K562 (cell line): ENCODE measurements around the gene TECPR1. TPM values are rescaled to one million over a fixed set of nuclear protein-coding genes. Genes with fewer than 3 reads are reported as not detected.

Experiments
- ATAC-seq: fragments of 200-7000 bp; cut with Tn5 transposase; 3 replicates; pipeline ENCODE4 v1.9.1; 2020; ENCODE audit warnings: moderate library complexity
- BruUV-seq: library from RNA; stranded (reverse); fragments of 400-500 nt; replicated peaks from 2 replicates; lab custom pipeline; 2021; lab: Mats Ljungman, UMichigan
- CTCF ChIA-PET: fragments of 300-600 bp; formaldehyde crosslinking; extraction: SDS; loops from one replicate; lab custom pipeline; 2021; ENCODE audit warnings: low intra/inter-chr PET ratio; lab: Yijun Ruan, JAX
- POLR2A ChIA-PET: fragments of 300-600, 350-650 bp; sonication (Branson Sonifier 250); formaldehyde crosslinking; extraction: SDS; loops from one replicate; lab custom pipeline; 2021; ENCODE audit warnings: antibody characterized with exemption, inconsistent platforms; lab: Yijun Ruan, JAX
- DNase-seq, 4 experiments: peaks; one replicate each; pipeline versions ENCODE4 v3.0.0 to v3.0.0-alpha.2; 2011 to 2018; ENCODE audit warnings: low spot score in 3 of 4, mixed read lengths in 3 of 4; ENCODE audit errors: extremely low read depth in 1 of 4
- FAIRE-seq: peaks from 2 replicates; lab custom pipeline; 2011; peaks lifted over from hg19 to GRCh38; lab: Jason Lieb, UNC
- H2AFZ ChIP-seq: 2 replicates; pipeline ENCODE4 v1.6.0; 2011; ENCODE audit warnings: low read depth, low read length, control low read depth, inconsistent platforms
- H3K27ac ChIP-seq: fragments of 200-600 bp; 3 replicates; pipeline ENCODE4 v1.8.0; 2011; ENCODE audit warnings: low read depth, mild to moderate bottlenecking, control low read depth, inconsistent platforms, low read length, moderate library complexity, mixed read lengths; ENCODE audit errors: extremely low read depth
- H3K27me3 ChIP-seq, 2 experiments: fragments of 300-600 bp in 1 of 2; 2 replicates in 1 of 2; 3 replicates in 1 of 2; pipeline versions ENCODE4 v1.6.0 to v1.8.0; 2011; ENCODE audit warnings: inconsistent platforms in 2 of 2, low read length in 2 of 2, mild to moderate bottlenecking in 1 of 2, mixed read lengths in 1 of 2, moderate library complexity in 1 of 2; ENCODE audit not compliant: control insufficient read depth in 2 of 2, insufficient read depth in 2 of 2
- H3K36me3 ChIP-seq: fragments of 300-600 bp; 3 replicates; pipeline ENCODE4 v1.8.0; 2011; ENCODE audit warnings: mild to moderate bottlenecking, low read length, inconsistent platforms; ENCODE audit not compliant: control insufficient read depth, insufficient read depth
- H3K4me1 ChIP-seq, 2 experiments: fragments of 200-600 bp in 1 of 2; replicated peaks in 1 of 2; 2 replicates in 1 of 2; 3 replicates in 1 of 2; pipeline versions ENCODE4 v1.5.1 to v1.8.0; 2011; ENCODE audit warnings: inconsistent platforms in 2 of 2, low read length in 2 of 2, mild to moderate bottlenecking in 1 of 2, mixed read lengths in 1 of 2, moderate library complexity in 1 of 2; ENCODE audit not compliant: control insufficient read depth in 2 of 2, insufficient read depth in 2 of 2
- H3K4me2 ChIP-seq: 2 replicates; pipeline ENCODE4 v1.6.1; 2011; ENCODE audit warnings: low read length, control low read depth, inconsistent platforms, mixed read lengths; ENCODE audit not compliant: insufficient read depth
- H3K4me3 ChIP-seq: fragments of 200-600 bp; sonication (generic), shearing (Covaris generic); 2 replicates; pipeline ENCODE4 v1.5.1; 2016; ENCODE audit warnings: control low read depth, inconsistent platforms
- H3K79me2 ChIP-seq: fragments of 200-600 bp; 3 replicates; pipeline ENCODE4 v1.8.0; 2011; ENCODE audit warnings: low read length, inconsistent platforms; ENCODE audit not compliant: control insufficient read depth, insufficient read depth
- H3K9ac ChIP-seq, 2 experiments: 2 replicates each; pipeline versions ENCODE4 v1.6.0 to v1.6.1; 2011; ENCODE audit warnings: low read depth in 2 of 2, low read length in 2 of 2, control low read depth in 1 of 2, inconsistent platforms in 1 of 2, mild to moderate bottlenecking in 1 of 2, mixed read lengths in 1 of 2; ENCODE audit not compliant: insufficient read depth in 1 of 2
- H3K9me1 ChIP-seq: one replicate; pipeline ENCODE4 v1.6.0; 2011; ENCODE audit warnings: inconsistent platforms, mild to moderate bottlenecking, low read length, moderate library complexity; ENCODE audit not compliant: control insufficient read depth, insufficient read depth
- H3K9me3 ChIP-seq: replicated peaks from 2 replicates; pipeline ENCODE4 v1.5.1; 2011; ENCODE audit warnings: low read depth, low read length, inconsistent platforms; ENCODE audit not compliant: control insufficient read depth, insufficient read depth
- H4K20me1 ChIP-seq: replicated peaks from 2 replicates; pipeline ENCODE4 v1.6.1; 2011; ENCODE audit warnings: low read length, inconsistent platforms, mixed read lengths; ENCODE audit not compliant: control insufficient read depth, insufficient read depth
- ARID1B ChIP-seq: fragments of 450-650 bp; IDR thresholded peaks from 2 replicates; pipeline ENCODE4 v1.6.1; 2016; ENCODE audit warnings: antibody characterized with exemption, mild to moderate bottlenecking, inconsistent platforms
- ATF7 ChIP-seq: fragments of 450-650 bp; IDR thresholded peaks from 2 replicates; pipeline ENCODE4 v1.7.1; 2014; ENCODE audit warnings: mild to moderate bottlenecking, moderate library complexity
- C11orf30 ChIP-seq: fragments of 450-650 bp; IDR thresholded peaks from 2 replicates; pipeline ENCODE4 v1.6.1; 2016; ENCODE audit warnings: low read depth, mild to moderate bottlenecking
- CBFA2T3 ChIP-seq: fragments of 450-650 bp; IDR thresholded peaks from 2 replicates; pipeline ENCODE4 v1.6.1; 2017
- JUND ChIP-seq, 2 experiments: IDR thresholded peaks; 2 replicates in 1 of 2; 3 replicates in 1 of 2; pipeline ENCODE4 v1.6.1; 2011; ENCODE audit warnings: borderline replicate concordance in 2 of 2, low read depth in 2 of 2, low read length in 2 of 2, improper control_type of control experiment in 1 of 2, missing biosample characterization in 1 of 2, missing genetic modification characterization in 1 of 2, missing genetic modification reagents in 1 of 2
- MAFF ChIP-seq: IDR thresholded peaks from 2 replicates; pipeline ENCODE4 v1.6.1; 2012; ENCODE audit warnings: low read length, improper control_type of control experiment
- MAFG ChIP-seq: fragments of 450-650 bp; conservative IDR thresholded peaks from 2 replicates; pipeline ENCODE4 v1.6.1; 2016; ENCODE audit warnings: missing genetic modification characterization, missing compliant biosample characterization
- MAFK ChIP-seq: IDR thresholded peaks from 2 replicates; pipeline ENCODE4 v1.6.1; 2011; ENCODE audit warnings: low read length, improper control_type of control experiment
- NFE2 ChIP-seq: IDR thresholded peaks from 2 replicates; pipeline ENCODE4 v1.6.1; 2014; ENCODE audit warnings: antibody characterized with exemption, low read depth
- RBM17 ChIP-seq: fragments of 200-400 bp; formaldehyde crosslinking; IDR thresholded peaks from 2 replicates; pipeline ENCODE4 v1.6.1; 2017; ENCODE audit warnings: low read depth, mild to moderate bottlenecking, low read length, borderline replicate concordance
- SAFB2 ChIP-seq: fragments of 200-400 bp; formaldehyde crosslinking; IDR thresholded peaks from 2 replicates; pipeline ENCODE4 v1.6.1; 2018; ENCODE audit warnings: borderline replicate concordance, low read length, low read depth, moderate library complexity; ENCODE audit not compliant: severe bottlenecking
- SLC30A9 ChIP-seq: fragments of 250-450 bp; sonication (Bioruptor Pico); IDR thresholded peaks from 2 replicates; pipeline ENCODE4 v1.8.0; 2022; ENCODE audit warnings: mild to moderate bottlenecking, moderate library complexity
- ZNF316 ChIP-seq: fragments of 450-650 bp; IDR thresholded peaks from 2 replicates; pipeline ENCODE4 v1.6.1; 2016
- WGBS: fragments of 100-300 bp; shearing (Covaris generic); methylation state at CpG from one replicate; pipeline ENCODE4 v1.1.6; 2016; ENCODE audit warnings: low coverage, mixed read lengths; ENCODE audit not compliant: insufficient coverage; ENCODE audit errors: missing lambda C conversion rate; 5-methylcytosine and 5-hydroxymethylcytosine counted together
- in situ Hi-C: fragments of 300-500 bp; cut with MboI; formaldehyde crosslinking; loops from 4 replicates; pipeline ENCODE4 v1.15.0; 2018; ENCODE audit warnings: inconsistent platforms, mixed read lengths
- intact Hi-C: fragments of 100-400 bp; cut with micrococcal nuclease; formaldehyde crosslinking; loops from 2 replicates; pipeline ENCODE4 v1.14.2; 2022
- polyA plus RNA-seq, 8 experiments: library from polyadenylated mRNA; depleted of rRNA in 4 of 8; stranded (reverse) in 5 of 8; unstranded in 3 of 8; fragments of >200 nt; fragmentation: Nextera tagmentation in 2 of 8; fragmentation: Illumina TruSeq in 1 of 8; extraction: Ambion mirVana in 2 of 8; extraction: Trizol in 1 of 8; gene quantifications; 2 replicates each; pipeline versions ENCODE4 v1.2.1 to v1.2.3, GENCODE V29; 2011 to 2014; ENCODE audit warnings: inconsistent platforms in 1 of 8, missing spikeins in 1 of 8
- total RNA-seq, 7 experiments: library from RNA; depleted of rRNA in 6 of 7; stranded (reverse); fragments of >200 nt in 6 of 7; fragmentation: Illumina TruSeq in 2 of 7; extraction: Trizol in 2 of 7; gene quantifications; 2 replicates each; pipeline versions ENCODE4 v1.2.1 to v1.2.3, GENCODE V29; 2011 to 2021; ENCODE audit warnings: low replicate concordance in 1 of 7
- TF ChIP-seq, protein P1 (sequence below), 2 experiments: fragments of 450-650 bp in 1 of 2; sonication (generic) in 1 of 2; formaldehyde crosslinking in 1 of 2; IDR thresholded peaks in 1 of 2; conservative IDR thresholded peaks in 1 of 2; 2 replicates each; pipeline versions ENCODE4 v1.6.1 to v1.8.1; 2016 to 2023; ENCODE audit warnings: mild to moderate bottlenecking in 2 of 2, moderate library complexity in 2 of 2, inconsistent platforms in 1 of 2, missing genetic modification reagents in 1 of 2
- TF ChIP-seq, protein P2 (sequence below): fragments of 450-650 bp; IDR thresholded peaks from 2 replicates; pipeline ENCODE4 v1.6.1; 2018; ENCODE audit not compliant: partially characterized antibody

Gene TECPR1
- total and polyA plus RNA-seq, 9 of the 15 experiments (the other 6 are each of a cell fraction or from before 2014, with no cell fraction given), result 0.17 to 15.0 (median 2.2) TPM

DNA sequence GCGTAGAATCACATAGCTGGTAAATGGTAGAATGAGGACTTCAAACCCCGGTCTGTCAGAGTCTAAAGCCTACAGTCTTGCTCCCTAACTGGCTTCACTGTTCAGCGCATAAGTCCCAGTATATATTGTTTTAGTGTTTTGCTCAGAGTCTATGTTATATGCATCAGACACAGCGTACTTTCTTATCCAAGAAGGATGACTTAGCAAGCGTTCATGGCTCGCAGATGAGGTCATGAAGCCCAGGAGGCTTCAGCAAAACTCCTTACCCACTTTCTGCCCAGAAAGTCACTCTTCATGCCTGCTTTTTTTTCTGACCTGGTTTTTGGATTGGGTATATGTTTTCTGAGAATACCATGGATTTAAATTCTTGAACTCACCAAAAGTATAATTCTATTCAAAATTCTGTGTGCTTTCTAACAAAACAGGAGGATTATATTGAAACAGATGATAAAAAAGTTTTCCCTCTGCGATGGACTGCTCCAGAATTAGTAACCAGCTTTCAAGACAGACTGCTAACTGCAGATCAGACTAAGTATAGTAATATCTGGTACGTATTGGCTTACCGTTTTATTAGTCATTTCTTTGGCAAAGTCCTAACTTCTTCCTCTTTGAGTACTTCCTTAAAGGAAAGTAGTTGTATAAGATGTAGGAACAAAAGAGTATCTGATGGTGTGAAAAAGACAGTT, 65.4 kb downstream of the TECPR1 start:
- 48% methylated on average over 9 of the region's 9 CpGs for WGBS
- H2AFZ ChIP-seq, result no peak overlapping the region
- H3K9ac ChIP-seq, result no peak overlapping the region
- no peak overlapping the region; the same call in 2 of the 3 replicates for H3K27ac ChIP-seq
- DNase-seq, result peak in 1 of 4 experiments; percentile 18
- no peaks in the 10 kb centered on the region for H3K79me2 ChIP-seq
- H3K4me1 ChIP-seq, result peaks cover 3% of the 10 kb centered on the region in 2 experiments; a peak in 1 of 5 replicates
- POLR2A ChIA-PET, result interaction anchor here (1.5 kb wide), 1 partner anchor 18 kb away, joined by 4 read pairs; no protein-coding TSS in a partner anchor
- H3K27me3 ChIP-seq, result no peaks in the 10 kb centered on the region
- no peaks in the 10 kb centered on the region for H3K9me3 ChIP-seq
- CTCF ChIA-PET, result no interaction called here
- TF ChIP-seq ATF7 (peak; percentile 49; the same call in 1 of the 2 replicates), JUND (IDR thresholded peaks at IDR 0.05; ENCODE audit: borderline replicate concordance, low read depth, low read length) (peak; percentile 59; the same call in 1 of the 2 replicates), JUND (tag; IDR thresholded peaks at IDR 0.05; ENCODE audit: borderline replicate concordance, low read depth, low read length) (peak; percentile 70; the same call in 2 of the 3 replicates), MAFK (peak; percentile 5; the same call in 1 of the 2 replicates), C11orf30 (peak; percentile 56), SLC30A9 (no peak), SAFB2 (no peak), RBM17 (no peak), ARID1B (0 out of 2 replicates have a peak, but pooled peaks have one; percentile 7), ZNF316 (peak; percentile 24; the same call in 1 of the 2 replicates), MAFG (tag) (peak; percentile 46; the same call in 1 of the 2 replicates), CBFA2T3 (no peak), NFE2 (peak; percentile 52), MAFF (peak; percentile 26)
- TF ChIP-seq, protein P1, sequence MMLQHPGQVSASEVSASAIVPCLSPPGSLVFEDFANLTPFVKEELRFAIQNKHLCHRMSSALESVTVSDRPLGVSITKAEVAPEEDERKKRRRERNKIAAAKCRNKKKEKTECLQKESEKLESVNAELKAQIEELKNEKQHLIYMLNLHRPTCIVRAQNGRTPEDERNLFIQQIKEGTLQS (IDR thresholded peaks at IDR 0.05), result peak; percentile 61
- TF ChIP-seq, protein P1 (CRISPR knock-in tag; conservative IDR thresholded peaks at IDR 0.05), result no peak
- TF ChIP-seq, protein P2, sequence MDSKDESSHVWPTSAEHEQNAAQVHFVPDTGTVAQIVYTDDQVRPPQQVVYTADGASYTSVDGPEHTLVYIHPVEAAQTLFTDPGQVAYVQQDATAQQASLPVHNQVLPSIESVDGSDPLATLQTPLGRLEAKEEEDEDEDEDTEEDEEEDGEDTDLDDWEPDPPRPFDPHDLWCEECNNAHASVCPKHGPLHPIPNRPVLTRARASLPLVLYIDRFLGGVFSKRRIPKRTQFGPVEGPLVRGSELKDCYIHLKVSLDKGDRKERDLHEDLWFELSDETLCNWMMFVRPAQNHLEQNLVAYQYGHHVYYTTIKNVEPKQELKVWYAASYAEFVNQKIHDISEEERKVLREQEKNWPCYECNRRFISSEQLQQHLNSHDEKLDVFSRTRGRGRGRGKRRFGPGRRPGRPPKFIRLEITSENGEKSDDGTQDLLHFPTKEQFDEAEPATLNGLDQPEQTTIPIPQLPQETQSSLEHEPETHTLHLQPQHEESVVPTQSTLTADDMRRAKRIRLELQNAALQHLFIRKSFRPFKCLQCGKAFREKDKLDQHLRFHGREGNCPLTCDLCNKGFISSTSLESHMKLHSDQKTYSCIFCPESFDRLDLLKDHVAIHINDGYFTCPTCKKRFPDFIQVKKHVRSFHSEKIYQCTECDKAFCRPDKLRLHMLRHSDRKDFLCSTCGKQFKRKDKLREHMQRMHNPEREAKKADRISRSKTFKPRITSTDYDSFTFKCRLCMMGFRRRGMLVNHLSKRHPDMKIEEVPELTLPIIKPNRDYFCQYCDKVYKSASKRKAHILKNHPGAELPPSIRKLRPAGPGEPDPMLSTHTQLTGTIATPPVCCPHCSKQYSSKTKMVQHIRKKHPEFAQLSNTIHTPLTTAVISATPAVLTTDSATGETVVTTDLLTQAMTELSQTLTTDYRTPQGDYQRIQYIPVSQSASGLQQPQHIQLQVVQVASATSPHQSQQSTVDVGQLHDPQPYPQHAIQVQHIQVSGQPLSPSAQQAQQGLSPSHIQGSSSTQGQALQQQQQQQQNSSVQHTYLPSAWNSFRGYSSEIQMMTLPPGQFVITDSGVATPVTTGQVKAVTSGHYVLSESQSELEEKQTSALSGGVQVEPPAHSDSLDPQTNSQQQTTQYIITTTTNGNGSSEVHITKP, result peak; percentile 74
- H3K4me3 ChIP-seq, result no peak overlapping the region
- no peaks in the 10 kb centered on the region for H4K20me1 ChIP-seq
- in situ Hi-C loops, result no loop called here
- peak; percentile 6 for FAIRE-seq
- no peak overlapping the region for H3K4me2 ChIP-seq
- H3K9me1 ChIP-seq, result no peaks in the 10 kb centered on the region
- intact Hi-C loops, result no loop called here
- peaks cover 15% of the 10 kb centered on the region; the same call in 1 of the 3 replicates for H3K36me3 ChIP-seq
- BruUV-seq, result no TSS peak
- ATAC-seq, result peak; percentile 88
